ENCODE measurements around the gene ADD2.

GRCh38 chr2:70627211-70627898, 140.6 kb downstream of the ADD2 start:
- TF ChIP-seq, protein P1, sequence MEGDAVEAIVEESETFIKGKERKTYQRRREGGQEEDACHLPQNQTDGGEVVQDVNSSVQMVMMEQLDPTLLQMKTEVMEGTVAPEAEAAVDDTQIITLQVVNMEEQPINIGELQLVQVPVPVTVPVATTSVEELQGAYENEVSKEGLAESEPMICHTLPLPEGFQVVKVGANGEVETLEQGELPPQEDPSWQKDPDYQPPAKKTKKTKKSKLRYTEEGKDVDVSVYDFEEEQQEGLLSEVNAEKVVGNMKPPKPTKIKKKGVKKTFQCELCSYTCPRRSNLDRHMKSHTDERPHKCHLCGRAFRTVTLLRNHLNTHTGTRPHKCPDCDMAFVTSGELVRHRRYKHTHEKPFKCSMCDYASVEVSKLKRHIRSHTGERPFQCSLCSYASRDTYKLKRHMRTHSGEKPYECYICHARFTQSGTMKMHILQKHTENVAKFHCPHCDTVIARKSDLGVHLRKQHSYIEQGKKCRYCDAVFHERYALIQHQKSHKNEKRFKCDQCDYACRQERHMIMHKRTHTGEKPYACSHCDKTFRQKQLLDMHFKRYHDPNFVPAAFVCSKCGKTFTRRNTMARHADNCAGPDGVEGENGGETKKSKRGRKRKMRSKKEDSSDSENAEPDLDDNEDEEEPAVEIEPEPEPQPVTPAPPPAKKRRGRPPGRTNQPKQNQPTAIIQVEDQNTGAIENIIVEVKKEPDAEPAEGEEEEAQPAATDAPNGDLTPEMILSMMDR (IDR thresholded peaks at IDR 0.05) = no peak
- no peak for TF ChIP-seq POLR2A (IDR thresholded peaks at IDR 0.05)
